ENCODE results near the gene NBEA.

- TF ChIP-seq POLR2AphosphoS5 (IDR thresholded peaks at IDR 0.05; ENCODE audit: low read depth) (no peak), GABPA (IDR thresholded peaks at IDR 0.05; ENCODE audit: low read depth) (no peak), CTCF (IDR thresholded peaks at IDR 0.05; ENCODE audit: insufficient read depth, low read length) (no peak), SPI1 (IDR thresholded peaks at IDR 0.05; ENCODE audit: borderline replicate concordance, low read depth) (no peak)
Observed at GRCh38 chr13:35593651-35594050, 651.6 kb downstream of the NBEA start.
